NCI-H1105 (cell line): Measurements from ENCODE around the gene ZNF630.
"Not testable (repeated sequence)": the region's sequence is repeated elsewhere in the genome, so short reads cannot be mapped to it uniquely, and the experiment has no call there.

ENCODE experiments used
- DNase-seq: peaks from one replicate; lab custom pipeline; 2025; lab: John Stamatoyannopoulos, UW

Gene ZNF630

DNA sequence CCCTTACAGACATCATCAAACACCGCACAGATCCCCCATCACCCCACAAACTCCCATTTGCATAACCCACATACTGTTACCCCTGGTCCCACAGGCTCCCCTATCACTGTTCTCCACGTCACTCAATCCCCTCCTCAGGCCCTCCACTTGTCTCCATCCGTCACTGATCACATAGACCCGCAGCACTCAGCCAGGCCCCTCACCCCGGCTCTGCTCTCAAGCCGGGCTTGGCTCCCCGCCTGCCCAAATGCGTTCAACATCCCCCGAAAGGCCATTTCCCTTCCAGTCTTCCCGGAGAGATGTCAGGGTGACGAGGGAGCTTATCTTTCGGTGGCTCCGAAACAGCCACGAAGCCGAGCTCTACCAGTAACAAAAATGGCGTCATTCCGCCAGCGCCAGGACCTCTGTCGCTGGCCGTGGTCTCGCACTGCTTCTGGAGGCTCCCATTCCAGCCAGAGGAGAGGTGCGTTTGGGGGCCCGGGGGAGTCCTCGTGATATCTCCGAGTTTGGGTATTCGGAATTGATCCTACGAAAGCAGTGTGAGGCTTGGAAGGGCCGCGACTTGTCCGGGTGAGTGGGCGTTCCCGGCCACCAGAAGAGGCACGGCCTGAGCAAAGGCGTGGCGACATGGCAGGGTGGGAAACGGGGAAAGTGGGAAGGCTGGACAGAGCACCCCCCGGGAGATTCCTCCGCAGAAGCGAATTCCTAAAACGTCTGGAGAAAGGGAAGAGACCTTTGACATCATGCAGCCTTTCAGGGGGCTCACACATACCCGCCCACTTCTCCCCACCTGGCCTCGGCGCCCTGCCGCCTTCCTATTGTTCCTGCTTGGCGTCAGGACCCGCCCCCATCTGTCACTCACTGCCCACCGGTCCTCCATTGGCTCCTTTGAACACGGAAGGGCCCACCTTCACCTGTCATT lies at the start of gene ZNF630:
TSS of gene ZNF630 (minus strand) at position 577 of the 922 bp plus-strand sequence. CDS start 4,754 bp downstream, outside the sequence.
- peak; percentile 70 for DNase-seq

DNA sequence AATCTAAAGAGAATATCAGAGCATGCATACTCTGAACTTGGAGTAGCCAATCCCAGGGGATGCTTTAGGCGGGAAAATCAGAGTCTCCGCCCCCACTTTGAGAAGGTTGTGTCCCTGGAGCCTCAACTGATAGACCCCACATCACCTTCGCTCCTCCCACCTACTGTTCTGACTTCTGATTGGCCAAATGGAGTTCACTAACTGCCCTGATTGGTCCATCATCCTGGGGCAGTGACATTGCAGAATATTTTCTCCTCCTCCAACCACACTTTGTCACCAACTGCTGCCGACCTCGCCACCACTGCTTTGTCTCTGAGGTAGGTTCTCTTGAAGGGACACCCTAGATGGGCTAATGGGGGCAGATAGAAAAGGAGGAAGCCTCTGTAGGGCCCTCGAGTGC lies 36.3 kb upstream of the ZNF630 start:
- no peak for DNase-seq

DNA sequence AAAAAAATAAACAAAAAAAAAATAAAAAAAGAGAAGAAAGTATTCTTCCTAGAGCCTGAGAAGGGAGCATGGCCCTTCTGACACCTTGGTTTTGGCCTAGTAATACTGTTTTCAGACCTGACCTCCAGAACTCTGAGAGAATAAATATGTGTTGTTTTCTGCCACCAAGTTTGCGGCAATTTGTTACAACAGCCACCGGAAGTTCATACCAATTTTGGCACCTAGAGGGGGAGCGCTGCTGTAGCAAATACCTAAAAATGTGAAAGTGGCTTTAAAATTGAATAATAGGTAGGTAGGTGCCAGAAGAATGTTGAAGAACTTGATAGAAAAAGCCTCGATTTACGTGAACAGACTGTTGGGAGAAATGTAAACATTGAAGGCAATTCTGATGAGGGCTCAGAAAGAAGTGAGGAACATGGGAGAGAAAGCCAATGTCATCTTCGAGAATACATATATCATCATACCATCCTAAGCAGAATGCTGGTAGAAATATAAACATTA lies 31.5 kb upstream of the ZNF630 start:
- no peak for DNase-seq

DNA sequence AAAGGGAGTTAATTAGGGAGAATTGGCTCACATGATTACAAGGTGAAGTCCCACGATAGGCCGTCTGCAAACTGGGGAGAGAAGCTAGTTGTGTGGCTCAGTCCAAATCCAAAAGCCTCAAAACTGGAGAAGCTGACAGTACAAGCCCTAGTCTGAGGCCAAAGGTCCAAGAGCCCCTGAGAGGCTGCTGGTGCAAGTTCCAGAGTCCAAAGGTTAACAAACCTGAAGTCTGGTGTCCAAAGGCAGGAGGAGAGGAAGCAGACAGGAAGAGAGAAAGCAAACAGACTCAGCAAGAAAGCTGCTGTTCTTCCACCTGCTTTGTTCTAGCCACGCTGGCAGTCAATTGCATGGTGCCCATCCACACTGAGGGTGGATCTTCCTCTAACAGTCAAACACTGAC lies 30.0 kb upstream of the ZNF630 start:
- DNase-seq = no peak

DNA sequence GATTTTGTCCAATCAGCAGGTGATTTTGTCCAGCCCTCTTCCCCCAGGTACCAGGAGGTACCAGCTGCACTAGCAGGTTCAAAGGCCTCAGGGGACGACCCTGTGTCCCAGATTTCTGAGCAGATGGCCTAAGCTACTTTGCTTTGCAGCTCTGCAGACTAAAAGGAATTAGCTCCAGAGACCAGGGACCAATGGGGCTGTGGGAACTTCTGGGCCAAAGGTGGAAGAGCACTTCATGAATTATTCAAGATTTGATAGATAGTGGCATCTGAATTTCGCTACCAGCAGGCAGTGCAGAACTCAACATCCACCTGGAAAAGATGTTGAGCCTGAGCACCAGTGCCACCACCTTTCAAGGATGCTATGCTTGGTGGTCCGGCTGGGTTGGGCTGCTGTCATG lies 21.1 kb upstream of the ZNF630 start:
- not testable (repeated sequence) for DNase-seq

DNA sequence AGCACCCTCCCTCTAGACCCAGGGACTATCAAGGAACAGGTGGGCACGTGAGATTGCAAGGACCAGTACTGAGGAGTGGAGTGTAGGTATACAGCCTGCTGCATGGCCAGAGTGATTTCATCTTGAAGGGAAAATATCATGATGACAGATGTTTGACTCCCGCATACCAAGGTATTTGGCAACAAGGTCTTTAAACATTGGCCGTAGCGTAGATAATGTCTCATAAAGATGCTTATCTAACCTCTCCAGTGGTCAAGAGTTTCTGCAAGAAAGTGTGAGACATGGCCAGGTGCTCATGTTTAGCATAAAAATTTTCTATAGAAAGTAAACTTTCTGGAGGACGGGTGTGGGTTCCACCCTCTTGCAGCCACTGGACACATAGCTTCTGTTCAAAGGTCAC lies 18.7 kb upstream of the ZNF630 start:
- no peak for DNase-seq

DNA sequence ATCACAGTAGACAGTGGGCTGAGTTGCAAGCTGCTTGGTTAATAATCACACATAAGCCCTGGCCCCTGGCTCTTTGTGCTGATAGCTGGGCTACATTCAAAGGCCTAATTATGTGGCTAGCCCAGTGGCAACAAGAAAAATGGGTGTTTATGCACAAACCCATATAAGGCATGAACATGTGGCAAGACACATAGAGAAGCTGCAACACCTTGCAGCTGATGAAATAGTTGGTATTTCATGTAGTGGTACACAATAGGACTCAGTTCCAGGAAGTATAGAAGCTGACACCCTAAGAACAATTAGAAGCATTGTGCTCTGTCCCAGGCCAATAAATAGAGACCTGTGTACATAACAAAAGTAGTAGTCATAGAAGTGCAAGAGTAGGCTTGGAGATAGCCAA lies 14.6 kb upstream of the ZNF630 start:
- no peak for DNase-seq

DNA sequence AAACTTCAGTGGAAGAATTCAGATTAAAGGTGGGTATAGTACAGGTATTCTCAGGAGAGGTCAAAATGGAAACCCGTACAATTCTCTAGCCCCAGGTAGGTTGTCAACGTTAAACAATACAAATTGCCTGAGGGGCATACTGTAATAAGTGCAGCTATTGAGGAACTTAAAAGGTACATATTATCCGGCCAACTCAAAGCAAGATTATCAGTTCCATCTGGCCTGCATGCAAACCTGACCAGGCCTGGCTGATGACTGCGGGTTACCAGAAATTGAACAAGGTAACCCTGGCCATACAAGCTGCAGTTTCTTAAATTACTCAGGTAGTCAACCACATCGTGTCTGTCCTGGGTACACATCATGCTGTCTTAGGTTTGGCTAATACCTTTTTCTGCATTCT lies 12.3 kb upstream of the ZNF630 start:
- DNase-seq = no peak

DNA sequence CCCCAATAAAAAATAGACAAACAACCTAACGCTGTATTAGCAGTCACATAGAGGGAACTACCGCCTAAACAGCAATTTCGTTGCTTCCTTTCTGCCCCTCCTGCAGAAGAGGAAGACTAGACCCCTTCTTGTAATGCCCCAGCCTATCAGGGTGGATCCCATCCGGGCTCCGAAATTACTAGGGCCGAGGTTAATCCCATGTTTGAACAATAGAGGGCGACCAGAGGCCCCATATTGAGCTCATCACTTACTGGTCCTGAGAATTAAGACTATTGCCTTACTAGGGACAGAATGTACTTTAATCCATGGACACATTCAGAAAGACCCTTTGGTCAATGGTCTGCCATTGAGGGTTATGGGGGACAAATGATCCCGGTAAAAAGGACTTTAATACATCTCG lies 11.8 kb upstream of the ZNF630 start:
- peak; percentile 15 for DNase-seq

DNA sequence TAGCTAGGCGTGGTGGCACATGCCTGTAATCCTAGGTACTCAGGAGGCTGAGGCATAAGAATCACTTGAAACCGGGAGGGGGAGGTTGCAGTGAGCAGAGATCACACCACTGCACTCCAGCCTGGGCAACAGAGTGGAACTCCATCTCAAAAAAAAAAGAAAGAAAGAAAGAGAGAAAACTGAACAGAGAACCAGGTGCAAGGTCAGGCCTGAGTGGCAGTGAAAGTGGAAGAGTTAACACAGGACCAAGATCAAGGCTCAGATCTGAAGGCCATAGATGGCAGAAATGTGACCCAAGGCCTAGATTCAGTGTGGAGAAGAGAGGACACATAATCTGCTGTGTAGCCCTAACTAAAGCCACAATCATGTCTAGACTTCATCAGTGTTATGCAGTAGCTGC lies 4.9 kb upstream of the ZNF630 start:
- DNase-seq = no peak

DNA sequence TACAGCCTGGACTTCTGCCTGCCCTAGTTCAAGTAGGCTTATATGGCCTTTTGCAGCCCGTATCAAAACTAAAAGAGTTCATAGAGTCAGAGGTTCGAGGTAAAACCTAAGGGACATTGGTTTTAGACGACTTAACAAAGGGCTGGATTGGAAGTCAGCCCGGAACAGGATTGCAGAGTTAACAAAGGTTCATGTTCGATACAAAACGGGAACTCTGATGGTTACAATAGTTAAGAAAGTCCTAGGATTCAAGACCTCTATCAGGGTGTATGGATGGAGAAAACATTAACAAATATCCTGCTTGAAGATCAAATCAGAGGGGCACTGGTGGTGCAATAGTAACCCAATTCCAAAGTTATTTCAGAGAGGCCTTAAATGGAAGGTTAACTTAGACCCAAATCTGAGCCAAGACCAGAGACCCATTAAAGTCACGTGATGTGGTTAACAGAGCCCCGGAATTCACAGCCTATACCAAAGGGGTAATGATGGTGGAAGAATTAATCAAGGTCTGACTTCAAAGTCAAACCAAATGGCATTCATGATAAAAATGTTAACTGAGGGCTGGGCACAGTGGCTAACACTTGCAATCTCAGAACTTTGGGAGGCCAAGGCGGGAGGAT lies 656 bp upstream of the ZNF630 start:
- DNase-seq = no peak

DNA sequence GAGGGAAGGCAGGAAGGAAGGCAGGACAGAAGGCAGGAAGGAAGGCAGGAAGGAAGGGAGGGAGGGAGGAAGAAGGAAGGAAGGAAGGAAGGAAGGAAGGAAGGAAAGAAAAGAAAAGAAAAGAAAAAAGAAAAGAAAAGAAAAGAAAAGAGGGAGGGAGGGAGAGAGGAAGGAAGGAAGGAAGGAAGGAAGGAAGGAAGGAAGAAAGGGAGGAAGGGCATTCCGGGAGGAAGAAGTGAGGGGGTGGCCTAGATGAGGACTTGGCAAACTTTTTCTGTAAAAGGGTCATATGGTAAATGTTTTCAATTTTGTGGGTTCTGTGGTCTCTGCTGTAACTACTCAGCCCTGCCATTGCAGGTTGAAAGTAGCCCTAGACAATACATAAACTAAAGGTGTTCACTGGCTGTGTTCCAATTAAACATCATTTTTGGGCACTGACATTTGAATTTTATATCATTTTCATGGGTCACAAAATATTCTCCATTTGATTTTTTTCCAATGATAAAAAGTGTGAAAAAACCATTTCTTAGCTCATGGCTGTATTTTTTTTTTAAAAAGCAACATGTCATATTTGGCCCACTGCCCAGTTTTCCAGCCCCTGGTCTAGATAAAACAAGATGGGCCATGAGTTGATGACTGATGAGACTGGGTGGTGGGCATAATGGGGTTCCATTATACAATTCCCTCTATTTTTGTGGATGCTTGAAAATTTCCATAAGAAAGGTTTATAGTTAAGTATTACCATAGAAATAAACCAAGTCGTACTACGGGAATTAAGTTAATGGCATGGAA lies 3.1 kb downstream of the ZNF630 start:
- DNase-seq = no peak

DNA sequence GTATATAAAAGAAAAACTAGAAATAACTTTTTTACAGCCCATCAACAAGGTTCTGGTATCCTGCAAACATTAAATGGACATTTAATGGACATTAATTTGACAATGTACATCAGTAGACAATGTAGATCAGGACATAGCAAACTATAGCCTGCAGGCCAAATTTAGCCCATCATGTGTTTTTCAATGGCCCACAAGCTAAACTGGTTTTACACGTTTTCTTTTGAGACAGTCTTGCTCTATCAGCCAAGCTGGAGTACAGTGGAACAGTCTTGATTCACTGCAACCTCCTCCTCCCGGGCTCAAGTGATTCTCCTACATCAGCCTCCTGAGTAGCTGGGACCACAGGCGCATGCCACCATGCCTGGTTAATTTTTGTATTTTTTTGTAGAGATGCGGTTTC lies 7.2 kb downstream of the ZNF630 start:
- no peak for DNase-seq

DNA sequence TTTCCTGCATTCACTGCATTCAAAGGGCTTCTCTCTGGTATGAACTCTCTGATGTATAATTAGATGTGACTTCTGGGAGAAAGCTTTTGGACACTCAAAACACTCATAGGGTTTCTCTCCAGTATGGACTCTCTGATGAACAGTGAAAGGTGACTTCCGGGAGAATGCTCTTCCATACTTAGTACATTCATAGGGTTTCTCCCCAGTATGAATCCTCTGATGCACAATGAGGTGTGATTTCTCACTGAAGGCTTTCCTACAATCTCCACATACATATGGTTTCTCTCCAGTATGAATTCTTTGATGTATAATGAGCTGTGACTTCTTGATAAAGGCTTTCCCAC lies 12.2 kb downstream of the ZNF630 start:
- DNase-seq = no peak

DNA sequence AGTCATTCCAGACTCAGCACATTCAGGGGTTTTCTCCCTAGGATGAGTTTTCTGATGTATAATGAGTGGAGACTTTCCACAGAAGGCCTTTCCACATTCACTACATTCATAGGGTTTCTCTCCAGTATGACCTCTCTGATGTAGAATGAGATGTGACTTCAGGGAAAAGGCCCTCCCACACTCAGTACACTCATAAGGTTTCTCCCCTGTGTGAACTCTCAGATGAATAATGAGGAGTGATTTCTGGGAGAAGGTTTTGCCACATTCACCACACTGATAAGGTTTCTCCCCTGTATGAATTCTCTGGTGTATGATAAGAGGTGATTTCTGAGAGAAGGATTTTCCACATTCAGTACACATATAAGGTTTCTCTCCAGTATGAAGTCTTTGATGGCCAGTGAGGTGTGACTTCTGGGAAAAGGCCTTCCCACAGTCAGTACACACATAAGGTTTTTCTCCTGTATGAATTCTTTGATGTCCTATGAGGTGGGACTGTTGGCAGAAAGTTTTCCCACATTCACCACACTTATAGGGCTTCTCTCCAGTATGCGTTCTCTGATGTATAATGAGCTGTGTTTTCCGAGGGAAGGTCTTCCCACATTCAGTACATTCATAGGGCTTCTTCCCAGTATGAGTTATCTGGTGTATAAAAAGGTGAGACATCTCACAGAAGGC lies 12.7 kb downstream of the ZNF630 start:
- DNase-seq = no peak

DNA sequence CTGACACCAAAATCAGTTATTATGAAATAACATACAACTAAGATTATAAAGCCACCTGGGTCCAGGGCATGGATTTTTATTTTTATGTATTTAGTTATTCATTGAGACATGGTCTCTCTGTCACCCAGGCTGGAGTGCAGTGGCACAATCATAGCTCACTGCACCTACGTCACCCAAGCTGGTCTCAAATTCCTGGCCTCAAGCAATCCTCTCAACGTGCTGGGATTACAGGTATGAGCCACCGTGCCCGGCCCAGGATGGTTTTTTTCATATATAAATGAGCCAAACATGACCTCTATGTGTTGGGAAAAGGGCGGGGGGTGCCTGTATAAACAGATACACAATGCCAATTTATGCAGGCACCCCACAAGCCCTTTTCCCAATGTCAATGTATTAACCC lies 24.6 kb downstream of the ZNF630 start:
- no peak for DNase-seq

DNA sequence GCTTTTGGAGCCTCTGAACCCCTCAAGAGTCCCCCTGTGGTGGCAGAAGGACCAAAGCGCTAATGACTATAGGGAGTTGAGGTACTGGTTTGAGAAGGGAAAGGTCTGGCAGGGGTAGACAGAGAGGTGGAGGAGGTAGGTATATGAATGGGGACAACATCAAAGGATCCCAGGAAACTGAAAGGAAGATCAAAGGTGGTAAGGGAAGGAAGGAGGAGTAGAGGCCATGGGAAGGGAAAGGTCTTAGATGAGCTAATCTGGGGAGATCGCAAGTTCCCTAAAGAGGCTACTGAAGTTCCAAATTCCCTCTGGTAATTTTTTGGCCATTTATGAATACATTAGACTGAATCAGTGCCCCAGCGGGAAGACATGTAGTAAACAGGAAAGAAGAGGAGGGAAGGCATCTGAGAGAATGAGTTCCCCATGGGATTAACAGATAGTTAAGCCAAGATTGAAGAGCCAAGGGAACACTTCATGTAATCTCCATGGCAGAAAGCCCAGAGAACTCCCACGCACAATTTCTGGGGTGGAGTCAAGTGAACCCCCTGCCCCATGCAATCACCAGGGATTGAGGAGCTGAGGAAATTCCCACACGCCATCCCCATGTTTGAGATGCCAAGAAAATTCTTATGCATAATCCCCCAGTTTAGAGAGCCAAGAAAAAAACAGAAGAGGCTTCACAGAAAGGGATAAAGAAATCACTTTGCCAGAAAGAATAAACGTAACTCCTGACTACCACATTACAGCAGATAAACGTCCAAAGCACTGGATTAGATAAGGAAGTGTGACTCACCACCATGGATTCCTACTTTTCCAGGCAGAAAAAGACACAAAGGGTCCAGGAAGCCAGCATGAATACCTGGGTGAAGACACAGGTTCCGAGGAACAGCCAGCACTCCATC lies 25.8 kb downstream of the ZNF630 start:
- no peak for DNase-seq

DNA sequence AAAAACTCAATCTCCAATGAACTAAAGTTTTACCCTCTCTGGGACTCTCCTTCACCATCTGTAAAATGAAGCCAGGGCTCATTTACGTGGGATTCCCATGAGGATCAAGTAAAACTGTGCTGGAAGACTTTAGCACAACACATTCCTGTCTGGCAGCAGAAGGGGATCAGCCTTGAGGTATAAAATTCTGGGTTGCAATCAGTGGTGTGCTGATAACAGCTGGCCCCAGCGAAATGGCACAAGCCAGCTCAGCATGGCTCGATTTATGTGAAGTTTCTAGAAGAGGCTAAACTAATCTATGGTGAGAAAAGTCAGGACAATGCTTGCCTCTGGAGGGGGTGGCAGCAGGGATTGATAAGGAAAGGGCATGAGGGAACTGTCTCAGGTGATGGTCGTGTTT lies 28.4 kb downstream of the ZNF630 start:
- DNase-seq = no peak

DNA sequence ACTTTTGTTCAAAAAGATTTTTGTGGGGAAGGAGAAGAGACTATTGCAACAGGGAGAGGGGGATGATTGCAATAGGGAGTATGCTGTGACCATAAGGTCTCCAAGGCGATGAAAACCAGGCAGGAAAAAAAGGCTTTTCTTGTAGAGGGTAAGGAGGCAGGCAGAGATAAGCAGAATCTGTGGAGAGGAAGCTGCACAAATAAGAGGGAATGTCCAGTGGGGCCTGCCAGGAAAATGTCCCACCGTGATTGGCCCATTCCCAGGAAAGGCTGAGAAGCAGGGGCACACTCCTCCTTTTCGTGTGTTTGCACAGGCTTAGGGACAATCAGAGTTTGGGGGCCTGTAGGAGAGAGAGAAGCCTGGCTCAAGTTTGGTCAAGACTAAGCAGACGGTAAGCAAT lies 35.5 kb downstream of the ZNF630 start:
- DNase-seq = no peak

DNA sequence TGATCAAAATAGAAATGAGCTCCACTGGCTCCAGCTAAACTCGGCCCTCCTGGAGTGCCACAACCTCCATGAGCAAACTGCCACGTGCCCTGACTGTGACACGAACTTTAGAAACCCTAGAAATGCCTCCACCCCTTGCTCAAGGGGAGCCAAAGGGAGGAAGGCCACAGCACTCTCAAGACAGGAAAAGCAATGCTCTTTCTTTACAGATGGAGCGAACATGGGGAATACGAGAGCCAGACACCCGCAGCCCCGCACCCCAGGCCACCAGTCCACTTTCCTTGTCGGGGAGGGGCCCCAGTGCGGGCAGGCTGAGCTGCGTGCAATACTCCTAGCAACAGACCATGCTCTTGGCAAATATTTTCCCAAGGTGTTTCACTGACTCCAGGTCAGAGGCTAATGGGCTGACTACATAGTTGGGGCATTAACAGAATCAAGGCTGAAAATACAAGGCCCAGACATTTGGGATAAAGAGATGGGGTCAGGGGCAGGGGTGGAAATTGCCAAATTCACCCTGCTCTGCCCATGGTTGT lies 40.7 kb downstream of the ZNF630 start:
- DNase-seq = not testable (repeated sequence)

DNA sequence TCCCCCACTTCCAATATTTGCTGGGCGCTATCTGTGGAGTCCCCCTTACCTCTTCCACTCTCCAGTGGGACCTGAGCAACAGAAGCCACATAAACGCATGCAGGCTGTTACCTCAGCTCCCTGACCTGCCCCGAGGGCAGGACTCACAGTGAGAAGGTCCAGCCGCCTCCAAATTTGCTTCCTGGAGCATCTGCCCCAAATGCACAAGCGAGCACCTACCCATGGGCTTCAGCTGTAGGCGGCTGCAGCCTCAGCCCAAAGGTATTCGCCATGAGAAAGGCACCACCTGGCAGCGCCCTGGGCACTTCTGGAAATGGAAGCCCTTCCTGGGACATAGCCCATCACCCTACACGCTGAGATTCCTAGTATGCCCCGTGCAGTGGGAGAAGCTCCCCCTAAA lies 41.2 kb downstream of the ZNF630 start:
- DNase-seq = no peak
